GM21526 (cell line): Measurements from ENCODE around the gene GABRG3.

ENCODE experiments used
- ATAC-seq: cut with Tn5 transposase; IDR thresholded peaks from one replicate; pipeline ENCODE4 v1.9.1; 2021; ENCODE audit warnings: moderate library complexity; ENCODE audit not compliant: unreplicated experiment, low FRiP score

GABRG3 gene

GRCh38 chr15:26970712-26971210, at the start of gene GABRG3:
Gene GABRG3 (plus strand): TSS chr15:26971181.
- ATAC-seq, result no peak

DNA sequence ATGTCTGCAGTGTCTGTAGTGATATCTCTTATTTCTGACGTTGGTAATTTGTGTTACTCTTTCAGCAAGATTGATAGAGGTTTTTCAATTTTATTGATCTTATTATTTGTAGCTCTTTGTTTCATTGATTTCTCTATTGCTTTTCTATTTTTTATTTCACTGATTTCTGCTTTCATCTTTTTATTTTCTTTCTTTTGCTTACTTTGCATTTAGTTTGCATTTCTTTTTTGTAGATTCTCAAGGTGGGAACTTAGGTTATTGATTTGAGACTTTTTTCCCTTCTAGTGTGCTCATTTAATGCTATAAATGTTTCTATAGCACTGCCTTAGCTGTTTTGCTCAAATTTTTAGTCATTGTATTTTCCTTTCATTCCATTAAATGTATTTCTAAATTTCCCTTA, 49.5 kb upstream of the GABRG3 start:
- ATAC-seq, result no peak

- no peak for ATAC-seq
Observed at GRCh38 chr15:26926081-26926480, 44.9 kb upstream of the GABRG3 start.

GRCh38 chr15:26928051-26928450, 42.9 kb upstream of the GABRG3 start:
- no peak for ATAC-seq

- no peak for ATAC-seq
Observed at GRCh38 chr15:26929588-26929987, 41.4 kb upstream of the GABRG3 start.

DNA sequence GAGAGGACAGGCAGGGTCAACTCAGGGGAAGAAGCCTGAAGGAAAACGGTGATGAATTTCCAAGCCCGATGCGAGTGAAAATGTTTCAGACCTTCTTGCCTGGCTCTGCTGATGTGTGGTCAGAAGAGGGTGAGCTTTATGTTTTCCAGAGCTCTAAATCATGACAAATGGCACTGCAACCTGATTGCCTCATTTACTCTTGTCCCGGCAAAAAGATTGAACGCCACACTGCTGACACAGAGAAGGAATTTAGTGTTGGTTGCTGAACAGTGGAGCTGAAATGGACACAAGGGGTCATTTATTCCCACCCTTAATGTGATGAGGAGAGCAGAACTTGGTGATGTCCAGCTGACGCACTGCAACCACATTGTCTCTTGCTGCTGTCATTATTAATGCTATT, 36.1 kb upstream of the GABRG3 start:
- ATAC-seq, result no peak

DNA sequence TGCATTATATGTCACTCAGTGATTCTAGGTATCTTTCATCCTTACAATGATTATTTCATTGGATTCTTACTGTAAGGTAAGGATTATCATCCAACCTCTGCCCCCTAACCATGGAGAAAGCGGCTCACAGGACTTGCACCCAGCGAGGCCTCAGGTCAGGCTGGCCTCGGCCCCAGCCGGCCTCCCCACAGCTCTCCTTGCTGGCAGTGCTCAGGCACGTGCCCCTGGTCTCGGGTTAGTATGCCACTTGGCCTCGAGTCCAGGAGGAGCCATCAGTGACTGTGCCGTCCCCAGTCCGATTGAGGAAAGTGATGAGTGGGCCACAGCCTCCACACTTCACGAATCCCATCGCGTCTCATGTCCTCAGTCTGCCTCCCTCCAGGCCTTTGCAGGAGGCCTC, 35.7 kb upstream of the GABRG3 start:
- no peak for ATAC-seq

- no peak for ATAC-seq
Observed at GRCh38 chr15:26936502-26936901, 34.5 kb upstream of the GABRG3 start.

- ATAC-seq, result no peak
Observed at GRCh38 chr15:26937134-26937533, 33.8 kb upstream of the GABRG3 start.

DNA sequence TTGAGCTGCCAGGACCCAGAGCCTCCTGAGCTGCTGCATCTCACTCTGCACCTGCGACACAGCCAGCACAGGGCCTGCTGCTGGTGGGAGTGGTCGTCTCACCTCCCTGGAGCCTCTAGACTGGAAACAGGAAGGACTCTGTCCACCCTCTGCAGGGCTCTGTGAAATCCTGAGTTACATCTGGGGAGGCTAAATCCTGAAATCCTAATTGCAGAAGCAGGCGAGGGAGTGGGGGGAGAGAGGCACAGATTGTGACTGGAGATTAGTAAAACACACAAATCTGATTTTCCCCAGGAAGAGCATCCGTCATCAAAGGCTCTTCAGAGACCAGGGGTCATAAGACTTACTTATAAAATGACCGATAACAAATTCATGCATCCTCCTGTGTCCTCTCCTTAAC, 31.6 kb upstream of the GABRG3 start:
- no peak for ATAC-seq

DNA sequence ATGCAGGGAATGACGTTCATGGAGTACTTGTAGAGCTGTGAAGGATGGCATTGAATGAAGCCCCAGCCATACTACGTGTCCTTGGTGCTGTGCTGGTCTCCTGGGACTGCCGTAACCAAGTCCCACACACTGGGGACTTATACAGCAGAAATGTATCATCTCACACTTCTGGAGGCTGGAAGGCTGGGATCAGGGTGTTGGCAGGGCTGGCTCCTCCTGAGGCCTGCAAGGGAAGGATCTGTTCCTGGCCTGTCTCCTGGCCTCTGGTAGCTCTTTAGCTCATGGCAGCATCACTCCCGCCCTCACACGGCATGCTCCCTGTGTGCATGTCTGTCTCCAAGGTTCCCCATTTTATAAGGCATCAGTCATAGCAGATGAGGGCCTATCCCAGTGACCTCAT, 29.5 kb upstream of the GABRG3 start:
- no peak for ATAC-seq

- ATAC-seq, result no peak
Observed at GRCh38 chr15:26943866-26944265, 27.1 kb upstream of the GABRG3 start.

DNA sequence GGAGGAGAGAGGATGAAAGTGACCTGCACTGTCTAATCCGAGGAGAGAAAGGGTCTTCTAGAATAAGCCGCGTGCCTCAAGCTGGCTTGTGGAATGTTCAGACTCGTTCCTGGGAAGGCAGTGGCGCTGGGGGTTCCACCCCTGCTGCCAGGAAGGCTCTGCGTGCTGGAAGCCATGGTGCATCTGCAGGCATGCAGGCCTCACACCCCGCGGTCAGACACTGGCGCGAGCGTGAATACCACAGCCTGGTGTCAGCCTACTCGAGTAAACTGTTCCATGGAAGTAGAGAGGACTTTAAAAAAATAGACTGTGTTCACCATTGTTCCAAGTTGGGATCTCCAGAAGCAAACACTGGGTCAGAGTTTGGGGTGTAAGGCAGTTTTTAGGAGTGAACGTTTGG, 25.9 kb upstream of the GABRG3 start:
- ATAC-seq, result no peak

DNA sequence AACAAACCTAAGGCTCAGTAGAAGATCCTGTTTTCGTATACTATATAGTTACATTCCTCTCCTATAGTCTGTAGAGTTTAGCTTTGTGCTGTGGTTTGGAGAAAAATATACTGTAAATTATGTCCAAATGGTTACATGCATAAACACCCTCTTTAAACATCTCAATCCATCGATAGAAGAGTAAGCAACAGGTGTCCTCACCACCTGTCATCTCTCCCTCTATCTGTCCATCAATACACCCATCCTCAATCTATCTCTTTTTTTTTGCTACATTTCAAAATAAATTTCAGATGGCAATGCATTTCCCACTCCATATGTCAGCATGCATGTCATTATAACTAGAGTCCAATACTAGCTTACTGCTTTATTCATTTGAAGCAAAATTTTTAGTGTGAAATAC, 21.0 kb upstream of the GABRG3 start:
- no peak for ATAC-seq

DNA sequence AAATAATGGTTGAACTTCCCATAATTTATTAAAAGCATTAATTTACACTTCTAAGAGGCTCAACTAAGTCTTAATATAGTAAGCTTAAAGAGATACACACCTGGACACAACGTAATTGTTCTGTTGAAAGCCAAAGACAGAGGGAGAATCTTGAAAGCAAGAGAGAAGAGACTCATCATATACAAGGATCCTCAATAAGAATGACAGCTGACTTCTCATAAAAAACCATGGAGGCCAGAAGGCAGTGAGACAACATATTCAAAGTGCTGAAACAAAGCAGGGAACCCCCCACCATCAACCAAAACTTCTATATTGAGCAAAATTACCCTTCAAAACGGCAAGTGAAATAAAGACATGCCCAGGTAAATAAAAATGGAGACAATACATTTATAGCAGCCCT, 16.6 kb upstream of the GABRG3 start:
- ATAC-seq, result no peak

DNA sequence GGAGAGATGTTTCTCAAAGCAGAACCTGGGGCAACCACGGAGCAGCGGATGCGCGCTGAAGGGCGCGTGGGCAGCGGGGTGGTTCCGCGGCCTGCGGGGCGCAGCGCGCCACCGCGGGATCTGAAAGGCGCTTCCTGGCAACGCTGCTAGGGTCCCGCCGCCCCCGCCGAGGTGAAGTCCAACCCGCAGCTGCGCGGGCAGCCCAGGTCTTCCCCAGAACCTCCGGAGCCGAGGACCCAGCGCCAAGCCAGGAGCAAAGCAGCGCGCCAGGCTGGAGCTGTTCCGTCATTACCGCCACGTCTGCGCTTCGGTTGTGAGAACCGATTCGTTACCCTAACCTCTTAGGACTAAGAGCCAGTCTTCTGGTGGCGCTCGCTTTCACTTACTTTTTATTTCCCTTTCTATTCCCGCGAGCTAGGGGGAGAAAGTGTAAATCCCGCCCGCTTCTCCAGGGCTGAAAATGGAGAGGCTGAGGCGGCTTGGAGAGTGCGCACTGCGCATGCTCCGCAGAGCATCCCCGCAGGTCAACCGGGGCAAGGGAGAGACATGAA, 3.2 kb upstream of the GABRG3 start:
- ATAC-seq, result no peak

DNA sequence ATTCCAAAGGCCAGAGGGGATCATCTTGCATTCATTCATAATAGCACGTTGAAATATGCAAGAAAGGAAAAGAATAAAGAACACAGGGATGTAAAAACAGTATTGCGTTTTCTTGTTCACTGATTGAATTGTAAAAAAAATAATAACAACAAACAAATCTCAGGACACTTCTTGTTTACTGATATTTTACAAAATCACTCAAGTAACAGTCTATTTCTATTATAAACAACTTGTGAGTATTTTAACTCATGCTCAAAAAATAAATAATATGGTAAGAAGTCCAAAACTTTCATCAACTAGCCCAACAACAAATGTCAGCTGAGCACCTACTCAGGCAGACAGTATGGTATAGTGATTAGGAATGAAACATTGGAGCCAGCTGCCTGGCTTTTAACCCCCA, 2.2 kb upstream of the GABRG3 start:
- ATAC-seq, result no peak

DNA sequence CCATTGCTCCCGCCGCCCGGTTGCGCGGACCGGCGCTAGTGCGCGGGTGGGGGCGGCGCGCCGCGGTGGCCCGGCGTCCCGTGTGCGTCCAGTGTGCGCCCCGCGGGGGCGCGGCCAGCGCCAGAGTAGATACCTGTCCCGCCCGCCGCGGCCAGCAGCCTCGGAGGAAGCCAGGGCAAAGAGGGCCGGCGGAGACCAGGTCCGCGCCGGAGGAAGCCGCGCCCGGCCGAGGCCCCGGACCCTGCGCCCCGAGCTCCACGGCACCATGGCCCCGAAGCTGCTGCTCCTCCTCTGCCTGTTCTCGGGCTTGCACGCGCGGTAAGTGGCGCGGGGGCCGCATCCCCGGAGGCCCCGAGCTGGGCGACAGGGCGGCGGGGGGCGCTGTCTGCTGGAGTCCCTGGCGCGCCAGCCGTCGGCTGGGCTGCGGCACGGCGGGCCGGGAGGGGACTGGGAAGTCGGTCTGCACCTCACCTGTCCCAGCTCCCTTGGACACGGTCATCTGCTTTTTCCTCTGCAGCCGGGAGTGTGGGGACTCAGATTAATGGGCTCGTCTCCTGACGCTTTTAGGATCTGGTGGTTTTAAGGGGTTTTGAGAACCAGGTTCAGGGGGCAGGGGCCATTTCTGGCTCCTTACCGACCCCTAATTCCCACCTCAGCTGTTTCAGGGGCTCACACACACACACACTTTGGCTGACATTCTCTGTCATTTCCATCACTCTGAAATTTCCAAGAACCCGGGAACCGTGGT, 464 bp downstream of the GABRG3 start:
- ATAC-seq, result no peak

GRCh38 chr15:26972636-26973035, 1.7 kb downstream of the GABRG3 start:
- ATAC-seq, result no peak

DNA sequence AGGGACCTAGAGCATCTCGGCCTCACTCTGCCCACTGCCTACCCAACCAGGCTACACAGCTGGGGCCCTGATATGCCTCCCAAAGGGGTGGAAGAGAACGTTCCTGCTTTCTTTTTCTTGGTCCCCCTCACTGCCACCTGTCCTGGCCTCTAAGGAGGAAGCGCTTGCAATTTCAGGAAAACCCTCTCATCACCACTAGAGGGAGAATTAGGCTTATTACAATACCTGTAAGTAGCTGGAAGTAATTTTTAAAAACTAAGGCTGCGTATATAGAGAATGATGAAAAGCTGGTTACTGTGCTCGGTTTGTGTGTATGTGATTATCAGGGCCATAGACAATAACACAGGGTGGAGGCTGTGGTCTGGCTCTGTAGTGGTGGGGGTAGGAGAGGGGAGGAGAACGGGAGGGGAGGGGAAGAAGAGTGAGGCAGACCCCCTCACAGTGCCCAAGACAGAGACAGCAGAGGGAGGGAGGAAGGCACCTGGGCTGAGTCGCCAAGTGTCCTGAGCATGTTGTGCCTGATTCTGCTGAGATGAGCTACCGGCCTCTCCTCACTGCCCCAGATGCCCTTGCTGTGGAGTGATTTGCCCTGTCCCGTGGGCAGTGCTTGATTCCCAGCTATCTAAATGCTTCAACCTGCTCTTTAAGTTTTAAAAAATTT, 3.3 kb downstream of the GABRG3 start:
- ATAC-seq, result no peak

DNA sequence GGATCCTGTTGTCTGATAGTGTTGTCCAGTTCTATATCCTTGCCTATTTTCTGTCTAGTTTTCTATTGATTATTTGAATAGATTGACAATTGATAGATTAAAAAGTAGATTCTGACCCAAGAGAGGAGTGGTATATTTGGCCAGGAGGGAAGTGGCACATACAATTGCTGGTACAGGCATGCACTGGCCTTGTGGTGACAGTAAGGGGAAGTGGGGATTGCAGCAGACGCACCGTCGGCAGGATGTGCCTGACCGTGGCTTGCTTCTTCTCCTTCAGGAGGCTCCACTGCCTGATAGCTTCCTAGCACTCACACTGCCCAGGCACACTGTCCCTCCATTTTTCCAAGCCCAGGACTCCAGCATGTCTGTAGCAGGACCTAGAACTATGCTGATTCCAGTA, 10.5 kb downstream of the GABRG3 start:
- ATAC-seq, result no peak

DNA sequence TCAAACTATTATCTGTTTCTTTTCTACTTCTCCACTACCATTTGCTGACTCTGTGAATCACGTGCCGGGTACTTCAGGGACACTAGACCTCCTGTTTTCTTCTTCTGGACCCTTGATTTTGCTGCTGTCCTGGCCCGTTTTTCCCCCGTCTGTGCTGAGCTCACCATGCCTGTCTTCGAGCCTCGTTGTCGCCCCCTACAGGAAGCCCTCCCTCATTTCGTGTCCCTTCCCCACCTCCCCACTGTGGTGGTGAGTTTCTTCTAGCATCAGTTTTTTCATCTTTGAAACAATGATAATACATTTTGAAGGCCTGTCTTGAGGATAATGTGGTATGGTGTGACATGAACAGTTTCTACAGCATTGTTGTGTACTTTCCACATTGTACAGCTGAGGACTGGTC, 12.8 kb downstream of the GABRG3 start:
- ATAC-seq, result no peak
